HL-60/S4 treated with phorbol 12-myristate 13-acetate at 8.2 ng/mL for 4 days and 3 days (cell line): Measurements from ENCODE around the gene PRDM16.
"Not testable (repeated sequence)": the region's sequence is repeated elsewhere in the genome, so short reads cannot be mapped to it uniquely, and the experiment has no call there.

Experiments
- in situ Hi-C: fragments of 300-500 bp; cut with MboI; formaldehyde crosslinking; loops from 2 replicates; pipeline ENCODE4 v1.15.0; 2022; ENCODE audit warnings: low sequenced_read_pairs

Gene PRDM16

DNA sequence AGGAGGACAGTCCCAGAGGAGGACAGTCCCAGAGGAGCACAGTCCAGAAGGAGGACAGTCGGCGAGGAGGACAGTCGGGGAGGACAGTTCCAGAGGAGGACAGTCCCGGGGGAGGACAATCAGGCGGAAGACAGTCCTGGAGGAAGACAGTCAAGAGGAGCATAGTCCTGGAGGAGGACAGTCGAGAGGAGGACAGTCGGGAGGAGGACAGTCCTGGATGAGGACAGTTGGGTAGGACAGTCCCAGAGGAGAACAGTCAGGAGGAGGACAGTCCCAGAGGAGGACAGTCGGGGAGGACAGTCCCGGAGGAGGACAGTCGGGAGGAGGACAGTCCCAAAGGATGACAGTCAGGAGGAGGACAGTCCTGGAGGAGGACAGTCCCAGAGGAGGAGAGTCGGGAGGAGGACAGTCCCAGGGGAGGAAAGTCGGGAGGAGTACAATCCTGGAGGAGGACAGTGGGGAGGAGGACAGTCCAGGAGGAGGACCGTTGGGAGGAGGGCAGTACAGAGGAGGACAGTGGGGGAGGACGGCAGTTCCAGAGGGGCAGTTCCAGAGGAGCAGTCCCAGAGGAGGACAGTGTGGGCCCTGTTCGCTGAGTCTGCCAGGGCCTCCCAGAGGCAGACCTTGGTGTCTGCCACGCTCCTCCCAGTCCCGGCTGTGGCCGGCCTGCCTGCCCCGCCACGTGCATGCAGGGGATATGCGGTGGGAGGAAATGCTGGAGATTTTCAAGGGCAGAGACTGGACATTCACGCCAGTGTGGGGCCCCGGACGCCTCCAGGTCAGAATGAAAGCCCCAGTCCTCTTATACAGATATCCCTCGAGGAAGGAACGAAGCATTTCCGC, 201.6 kb downstream of the PRDM16 start:
- in situ Hi-C loops, result no loop called here

DNA sequence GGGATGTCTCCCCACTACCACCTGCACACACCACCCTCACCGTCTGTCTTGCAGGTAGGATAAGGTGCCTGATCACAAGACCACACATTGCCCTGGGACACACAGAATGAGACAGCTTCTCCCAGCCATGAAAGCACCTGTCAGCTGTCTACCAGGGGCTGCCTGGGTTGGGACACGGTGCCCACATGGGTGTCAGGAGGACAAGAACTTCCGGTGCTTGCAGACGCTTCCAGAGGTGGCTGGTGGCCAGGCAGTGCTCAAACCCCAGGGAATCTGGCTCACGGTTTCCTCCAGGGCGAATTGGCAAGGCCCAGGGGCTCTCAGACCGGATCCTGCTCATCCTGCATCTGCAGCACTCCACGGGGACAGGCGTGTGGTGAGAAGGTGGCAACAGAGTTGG, 202.9 kb downstream of the PRDM16 start:
- in situ Hi-C loops, result no loop called here

GRCh38 chr1:3272321-3273045, 203.5 kb downstream of the PRDM16 start:
- in situ Hi-C loops, result no loop called here

DNA sequence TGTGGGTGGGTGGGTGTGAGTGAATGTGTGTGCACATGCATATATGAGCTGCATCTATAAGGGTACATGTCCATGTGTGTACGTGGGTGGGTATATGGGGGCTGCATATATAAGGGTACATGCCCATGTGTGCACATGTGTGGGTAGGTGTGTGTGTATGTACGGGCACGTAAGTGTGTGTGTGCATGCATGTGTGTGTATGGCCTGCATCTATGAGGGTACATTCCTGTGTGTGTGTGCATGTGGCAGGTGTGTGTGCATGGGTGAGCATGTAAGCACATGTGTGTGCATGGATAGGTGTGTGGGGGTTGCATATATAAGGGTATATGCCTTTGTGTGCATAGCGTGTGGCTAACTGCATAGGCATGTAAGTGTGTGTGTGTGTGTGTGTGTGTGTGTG, 204.4 kb downstream of the PRDM16 start:
- in situ Hi-C loops, result no loop called here

GRCh38 chr1:3274972-3275371, 206.0 kb downstream of the PRDM16 start:
- in situ Hi-C loops, result no loop called here

DNA sequence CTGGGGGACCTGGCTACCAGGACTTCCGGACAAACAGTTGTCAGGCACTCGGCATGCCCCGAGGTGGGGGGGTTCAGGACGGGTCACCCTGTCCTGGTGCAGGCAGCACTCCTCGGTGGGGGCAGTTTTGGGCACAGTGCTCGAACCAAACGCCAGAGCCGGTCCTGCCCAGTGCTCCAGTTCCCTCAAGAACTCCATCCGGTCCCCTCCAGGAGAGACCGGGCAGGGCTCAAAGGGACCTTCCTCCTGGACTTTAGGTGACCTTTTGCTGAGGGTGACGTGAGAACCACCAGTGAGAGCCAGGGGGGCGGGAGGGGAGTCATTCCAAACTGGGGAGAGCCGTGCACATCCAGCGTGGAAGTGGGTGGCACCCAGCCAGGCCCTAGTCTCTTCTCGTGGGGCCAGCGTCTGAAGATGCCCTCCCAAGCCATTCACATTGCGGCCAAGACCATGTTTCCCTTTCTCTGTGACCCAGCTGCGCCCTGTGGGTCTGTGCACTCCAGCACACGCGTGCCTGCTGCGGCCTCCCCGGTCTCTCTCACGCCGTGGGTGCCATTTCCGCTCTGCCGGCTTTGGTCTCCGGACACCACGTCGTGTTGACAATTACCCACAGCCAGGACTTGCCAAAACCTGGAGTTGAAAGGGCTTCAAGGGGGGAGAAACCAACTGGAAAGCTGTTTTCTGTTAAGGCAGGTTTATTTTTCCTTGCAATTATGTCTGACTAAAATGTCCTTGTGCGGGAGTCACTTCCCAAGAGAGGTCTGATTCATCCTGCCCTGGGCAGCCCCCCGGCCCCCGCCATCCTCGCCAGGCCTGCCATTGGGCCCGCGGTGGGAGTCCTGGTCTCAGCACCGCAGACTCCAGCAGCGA, 206.7 kb downstream of the PRDM16 start:
- in situ Hi-C loops, result no loop called here

DNA sequence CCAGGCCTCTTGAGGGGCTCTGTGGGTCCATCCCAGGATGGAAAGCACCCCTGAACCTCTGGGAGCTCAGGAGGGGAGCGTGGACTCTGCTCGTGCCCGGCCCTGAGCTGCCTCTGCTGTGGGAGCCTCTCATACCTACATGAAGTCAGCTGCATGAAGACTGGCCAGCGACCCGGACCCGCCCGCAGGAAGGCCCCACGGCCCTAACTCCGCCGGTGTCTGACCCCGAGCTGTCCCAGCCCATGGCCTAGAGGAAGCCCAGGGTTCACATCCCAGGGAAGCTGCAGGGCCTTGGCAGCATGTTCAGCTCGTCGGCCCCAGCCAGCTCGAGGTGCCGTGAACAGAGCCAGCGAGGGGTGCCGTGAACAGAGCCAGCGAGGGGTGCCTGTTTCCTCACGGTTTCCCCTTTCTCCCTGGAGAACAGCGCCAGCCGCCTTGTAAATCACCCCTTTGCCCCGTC, 207.4 kb downstream of the PRDM16 start:
- in situ Hi-C loops, result no loop called here

- in situ Hi-C loops, result no loop called here
These were observed 208.0 kb downstream of the PRDM16 start for GRCh38 chr1:3277011-3277471.

GRCh38 chr1:3277623-3278022, 208.6 kb downstream of the PRDM16 start:
- in situ Hi-C loops, result no loop called here

- in situ Hi-C loops, result no loop called here
These were observed 209.6 kb downstream of the PRDM16 start for GRCh38 chr1:3278416-3279181.

GRCh38 chr1:3279182-3279470, 210.1 kb downstream of the PRDM16 start:
- in situ Hi-C loops, result no loop called here

- in situ Hi-C loops, result no loop called here
These were observed 212.7 kb downstream of the PRDM16 start for GRCh38 chr1:3281735-3282134.

DNA sequence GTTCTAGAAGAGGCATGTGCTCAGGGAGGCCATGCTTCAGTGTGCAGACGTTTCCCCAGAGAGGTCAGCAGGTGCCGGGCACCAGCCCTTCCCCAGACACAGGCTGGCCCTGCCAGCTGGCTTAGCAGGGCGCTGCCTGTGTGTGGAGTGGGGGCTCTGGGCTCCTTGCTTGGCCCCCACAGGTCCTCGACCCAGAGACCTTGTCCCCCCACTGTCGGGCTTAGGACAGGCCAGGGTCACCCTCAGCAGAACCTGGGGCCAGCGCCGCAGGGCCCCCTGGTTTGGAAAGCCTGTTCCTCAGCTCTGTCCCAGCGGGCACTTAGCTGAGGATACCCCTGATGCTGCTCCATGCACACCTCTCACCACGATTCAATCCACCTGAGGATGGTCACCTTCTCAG, 213.2 kb downstream of the PRDM16 start:
- in situ Hi-C loops, result no loop called here

- in situ Hi-C loops, result no loop called here
These were observed 213.8 kb downstream of the PRDM16 start for GRCh38 chr1:3282656-3283430.

- in situ Hi-C loops, result no loop called here
These were observed 214.8 kb downstream of the PRDM16 start for GRCh38 chr1:3283849-3284248.

DNA sequence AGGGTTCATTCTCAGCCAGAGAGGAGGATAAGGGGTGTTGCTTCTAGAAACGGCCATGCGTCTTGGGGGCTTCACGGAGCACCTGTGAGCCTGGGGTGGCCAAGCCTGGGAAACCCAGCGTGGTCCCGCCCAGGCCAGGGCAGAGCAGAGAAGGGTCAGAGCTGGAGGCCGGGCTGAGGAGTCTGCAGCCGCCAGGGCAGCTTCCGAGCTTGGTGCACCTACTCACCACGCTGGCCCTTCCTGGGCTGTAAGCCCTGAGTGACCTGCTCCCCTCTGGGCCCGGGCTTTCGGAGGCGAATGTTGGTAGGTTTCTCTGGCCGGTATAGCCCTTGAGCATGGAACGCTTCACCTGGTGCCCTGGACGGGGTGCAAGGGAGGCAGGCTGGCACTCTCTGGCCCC, 215.7 kb downstream of the PRDM16 start:
- in situ Hi-C loops, result no loop called here

- in situ Hi-C loops, result no loop called here
These were observed 216.2 kb downstream of the PRDM16 start for GRCh38 chr1:3285106-3285740.

DNA sequence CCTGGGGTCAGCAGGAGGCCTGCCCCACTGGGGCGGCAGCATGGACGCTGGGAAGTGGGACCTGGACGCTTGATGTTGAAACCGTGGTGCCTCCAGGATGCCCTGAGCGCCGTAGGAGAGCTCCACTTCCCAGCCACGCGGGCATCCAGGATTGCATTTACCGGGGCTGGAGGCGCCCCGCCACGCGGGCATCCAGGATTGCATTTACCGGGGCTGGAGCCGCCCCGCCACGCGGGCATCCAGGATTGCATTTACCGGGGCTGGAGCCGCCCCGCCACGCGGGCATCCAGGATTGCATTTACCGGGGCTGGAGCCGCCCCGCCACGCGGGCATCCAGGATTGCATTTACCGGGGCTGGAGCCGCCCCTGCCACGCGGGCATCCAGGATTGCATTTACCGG, 218.1 kb downstream of the PRDM16 start:
- in situ Hi-C loops, result not testable (repeated sequence)

DNA sequence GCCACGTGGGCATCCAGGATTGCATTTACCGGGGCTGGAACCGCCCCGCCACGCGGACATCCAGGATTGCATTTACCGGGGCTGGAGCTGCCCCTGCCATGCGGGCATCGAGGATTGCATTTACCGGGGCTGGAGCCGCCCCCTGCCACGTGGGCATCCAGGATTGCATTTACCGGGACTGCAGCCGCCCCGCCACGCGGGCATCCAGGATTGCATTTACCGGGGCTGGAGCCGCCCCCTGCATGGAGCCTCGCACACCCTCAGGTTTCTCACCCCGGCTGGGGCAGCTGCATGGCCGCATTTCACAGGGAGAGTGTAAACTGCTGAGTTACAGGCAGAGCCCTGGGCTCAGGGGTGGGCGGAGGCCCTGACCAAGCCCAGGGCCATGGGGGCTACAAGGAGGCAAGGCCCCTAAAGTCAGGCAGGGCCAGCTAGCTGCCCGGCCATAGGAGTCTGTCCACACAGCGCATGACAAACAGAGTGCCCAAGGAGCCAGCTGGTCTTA, 218.7 kb downstream of the PRDM16 start:
- in situ Hi-C loops, result no loop called here
